ENCODE measurements around the gene POU2F3. TPM values are rescaled to one million over a fixed set of nuclear protein-coding genes. Genes with fewer than 3 reads are reported as not detected.

The POU2F3 gene
- total and polyA plus RNA-seq, 2 of the 13 experiments (the other 11 are each of a cell fraction or from before 2014, with no cell fraction given) = not detected

- no peak for TF ChIP-seq ELF3 (CRISPR knock-in tag; IDR thresholded peaks at IDR 0.05)
- no peak for TF ChIP-seq AGO2 (optimal IDR thresholded peaks at IDR 0.05; ENCODE audit: low read depth, low read length)
- TF ChIP-seq NR2F6 (IDR thresholded peaks at IDR 0.05) = peak; percentile 34; the same call in 1 of the 2 replicates
- peak; percentile 40; the same call in 1 of the 2 replicates for TF ChIP-seq NR2F6 (CRISPR knock-in tag; IDR thresholded peaks at IDR 0.05)
- 0 out of 2 replicates have a peak, but pooled peaks have one; percentile 34 for TF ChIP-seq ZNF841 (CRISPR knock-in tag; IDR thresholded peaks at IDR 0.05; ENCODE audit: borderline replicate concordance)
- no peak for TF ChIP-seq KDM5A (IDR thresholded peaks at IDR 0.05; ENCODE audit: borderline replicate concordance, low read length)
- TF ChIP-seq KDM6A (CRISPR knock-in tag; IDR thresholded peaks at IDR 0.05; ENCODE audit: low read depth) = no peak
- TF ChIP-seq RARA (CRISPR knock-in tag; IDR thresholded peaks at IDR 0.05) = peak; percentile 56
- peak; percentile 75; the same call in 1 of the 2 replicates for TF ChIP-seq ZNF460 (CRISPR knock-in tag; IDR thresholded peaks at IDR 0.05; ENCODE audit: borderline replicate concordance)
- Histone ChIP-seq H3K27ac (ENCODE audit: extremely low read length, insufficient read depth, low read length) (no peak overlapping the region), H3K79me2 (ENCODE audit: insufficient read depth, low read length) (peaks cover 95% of the 10 kb centered on the region), H3K36me3 (replicated peaks in 1 of 2; ENCODE audit: control insufficient read depth in 1 of 2, insufficient read depth in 2 of 2, low read length in 2 of 2) (0 out of 5 replicates have a peak, but pooled peaks cover 0 to 1% of the 10 kb centered on the region in 2 experiments), H4K20me1 (ENCODE audit: insufficient read depth, low read length) (peaks cover 24% of the 10 kb centered on the region; the same call in 1 of the 2 replicates), H3K9ac (ENCODE audit: insufficient read depth, low read depth, low read length) (no peak overlapping the region), H3K27me3 (ENCODE audit: control insufficient read depth in 1 of 2, insufficient read depth in 2 of 2, low read length in 2 of 2) (no peaks in the 10 kb centered on the region), H3K4me3 (replicated peaks in 1 of 3; ENCODE audit: insufficient read depth in 1 of 3, low read depth in 2 of 3, low read length in 3 of 3) (no peak overlapping the region), H3K4me1 (ENCODE audit: insufficient read depth, low read length) (peaks cover 47% of the 10 kb centered on the region), H3K4me2 (ENCODE audit: low read depth, low read length) (no peak overlapping the region), H3K9me3 (ENCODE audit: low read length) (no peaks in the 10 kb centered on the region), H2AFZ (ENCODE audit: low read length) (no peak overlapping the region)
- no peak for ATAC-seq
- ChIA-PET POLR2A (no interaction called here), CTCF (ENCODE audit: low intra/inter-chr PET ratio, low total read pairs) (no interaction called here)
- 96% methylated on average over 6 of the region's 6 CpGs for WGBS (ENCODE audit: low lambda C conversion rate)
- no peak for DNase-seq (ENCODE audit: low spot score)
- FAIRE-seq = no peak
- in situ Hi-C loops (cut with HindIII; ENCODE audit: extremely low pct_ligation_motif_present, low pct_unique_long_range_greater_than_20kb) (no loop called here), intact Hi-C loops (cut with micrococcal nuclease; ENCODE audit: unreplicated experiment) (no loop called here)
- no TSS peak for BruUV-seq (replicated peaks)
These were observed 117.7 kb downstream of the POU2F3 start for GRCh38 chr11:120357620-120358019.

GRCh38 chr11:120358729-120359128 lies 118.8 kb downstream of the POU2F3 start:
- Histone ChIP-seq H3K9me3 (ENCODE audit: low read length) (no peaks in the 10 kb centered on the region), H4K20me1 (ENCODE audit: insufficient read depth, low read length) (peaks cover 21% of the 10 kb centered on the region; the same call in 1 of the 2 replicates), H3K9ac (ENCODE audit: insufficient read depth, low read depth, low read length) (no peak overlapping the region), H3K27me3 (ENCODE audit: control insufficient read depth in 1 of 2, insufficient read depth in 2 of 2, low read length in 2 of 2) (no peaks in the 10 kb centered on the region), H3K27ac (ENCODE audit: extremely low read length, insufficient read depth, low read length) (no peak overlapping the region), H3K79me2 (ENCODE audit: insufficient read depth, low read length) (peaks cover 91% of the 10 kb centered on the region), H2AFZ (ENCODE audit: low read length) (no peak overlapping the region), H3K4me1 (ENCODE audit: insufficient read depth, low read length) (peaks cover 40% of the 10 kb centered on the region), H3K36me3 (replicated peaks in 1 of 2; ENCODE audit: control insufficient read depth in 1 of 2, insufficient read depth in 2 of 2, low read length in 2 of 2) (0 out of 5 replicates have a peak, but pooled peaks cover 0 to 1% of the 10 kb centered on the region in 2 experiments), H3K4me2 (ENCODE audit: low read depth, low read length) (no peak overlapping the region), H3K4me3 (replicated peaks in 1 of 3; ENCODE audit: insufficient read depth in 1 of 3, low read depth in 2 of 3, low read length in 3 of 3) (no peak overlapping the region)
- ATAC-seq (no peak), DNase-seq (ENCODE audit: low spot score) (no peak), FAIRE-seq (no peak)
- no TSS peak for BruUV-seq (replicated peaks)
- intact Hi-C loops (cut with micrococcal nuclease; ENCODE audit: unreplicated experiment) = no loop called here
- CTCF ChIA-PET (ENCODE audit: low intra/inter-chr PET ratio, low total read pairs) = no interaction called here
- in situ Hi-C loops (cut with HindIII; ENCODE audit: extremely low pct_ligation_motif_present, low pct_unique_long_range_greater_than_20kb) = no loop called here
- POLR2A ChIA-PET = no interaction called here
- WGBS (ENCODE audit: low lambda C conversion rate) = 94% methylated on average over 3 of the region's 3 CpGs
- TF ChIP-seq FOXP1 (IDR thresholded peaks at IDR 0.05) = no peak
- TF ChIP-seq FOXP1 (CRISPR knock-in tag; IDR thresholded peaks at IDR 0.05) = no peak
- TF ChIP-seq RBM22 (optimal IDR thresholded peaks at IDR 0.05; ENCODE audit: low read length) = peak; percentile 34
